ENCODE data around the gene KCNH8.

Gene KCNH8

GRCh38 chr3:19574268-19574667 lies 426.0 kb downstream of the KCNH8 start:
- in situ Hi-C loops (cut with MboI; ENCODE audit: low sequenced_read_pairs): no loop called here

DNA sequence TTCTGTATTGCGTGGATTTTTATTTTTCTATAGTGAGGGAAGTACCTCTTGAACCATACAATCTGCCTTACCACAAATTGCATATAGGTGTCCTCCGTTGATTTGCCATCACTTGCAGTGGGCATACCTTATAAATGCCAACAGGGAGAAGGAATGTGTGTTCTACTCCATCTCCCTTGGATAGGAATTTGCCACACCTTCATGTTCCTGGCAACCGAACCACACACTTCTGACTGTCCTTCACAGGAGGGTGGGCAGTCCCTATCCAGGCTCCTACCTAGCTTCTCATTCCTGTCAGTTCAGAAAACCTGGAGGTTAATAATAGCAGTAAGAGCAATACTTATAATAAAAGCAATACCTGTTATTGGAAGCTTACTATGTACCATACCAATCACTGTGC lies 428.0 kb downstream of the KCNH8 start:
- in situ Hi-C loops (cut with MboI; ENCODE audit: low sequenced_read_pairs): no loop called here

Measured in HL-60/S4 (cell line).